Measurements from ENCODE around the gene SPCS2.

- no peak for TF ChIP-seq POLR2A (IDR thresholded peaks at IDR 0.05)
- TF ChIP-seq, protein P1, sequence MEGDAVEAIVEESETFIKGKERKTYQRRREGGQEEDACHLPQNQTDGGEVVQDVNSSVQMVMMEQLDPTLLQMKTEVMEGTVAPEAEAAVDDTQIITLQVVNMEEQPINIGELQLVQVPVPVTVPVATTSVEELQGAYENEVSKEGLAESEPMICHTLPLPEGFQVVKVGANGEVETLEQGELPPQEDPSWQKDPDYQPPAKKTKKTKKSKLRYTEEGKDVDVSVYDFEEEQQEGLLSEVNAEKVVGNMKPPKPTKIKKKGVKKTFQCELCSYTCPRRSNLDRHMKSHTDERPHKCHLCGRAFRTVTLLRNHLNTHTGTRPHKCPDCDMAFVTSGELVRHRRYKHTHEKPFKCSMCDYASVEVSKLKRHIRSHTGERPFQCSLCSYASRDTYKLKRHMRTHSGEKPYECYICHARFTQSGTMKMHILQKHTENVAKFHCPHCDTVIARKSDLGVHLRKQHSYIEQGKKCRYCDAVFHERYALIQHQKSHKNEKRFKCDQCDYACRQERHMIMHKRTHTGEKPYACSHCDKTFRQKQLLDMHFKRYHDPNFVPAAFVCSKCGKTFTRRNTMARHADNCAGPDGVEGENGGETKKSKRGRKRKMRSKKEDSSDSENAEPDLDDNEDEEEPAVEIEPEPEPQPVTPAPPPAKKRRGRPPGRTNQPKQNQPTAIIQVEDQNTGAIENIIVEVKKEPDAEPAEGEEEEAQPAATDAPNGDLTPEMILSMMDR (IDR thresholded peaks at IDR 0.05), result no peak
Observed at GRCh38 chr11:75025561-75025960, 76.5 kb downstream of the SPCS2 start.
